Stimulated activated naive B cell treated with anti-CD40 and anti-IgM and Interleukin-4, amounts not matched to agents 10 μg/mL and 1 μg/mL and 100 μg/mL, for 72 hours (primary cell): Measurements from ENCODE around the gene PTCRA.
"Not testable (repeated sequence)": the region's sequence is repeated elsewhere in the genome, so short reads cannot be mapped to it uniquely, and the experiment has no call there.

ENCODE experiments used
- ATAC-seq, 2 donors: fragments of 150-1000 bp; cut with Tn5 transposase; replicated peaks; 2 replicates each; pipeline ENCODE4 v1.10.0; 2021; ENCODE audit warnings: moderate library complexity in 1 of 2
- DNase-seq: peaks from one replicate; pipeline ENCODE4 v3.0.0; 2021
- H3K27ac Mint-ChIP-seq: one replicate; pipeline ENCODE4 v1.8.0; 2022; ENCODE audit warnings: mild to moderate bottlenecking, mixed read lengths
- H3K27me3 Mint-ChIP-seq, 2 donors: one replicate each; pipeline ENCODE4 v1.8.0; 2022; ENCODE audit warnings: mixed read lengths in 2 of 2
- H3K36me3 Mint-ChIP-seq, 2 donors: one replicate each; pipeline ENCODE4 v1.8.0; 2022; ENCODE audit warnings: mixed read lengths in 2 of 2, mild to moderate bottlenecking in 1 of 2
- H3K4me1 Mint-ChIP-seq, 2 donors: one replicate each; pipeline ENCODE4 v1.8.0; 2022; ENCODE audit warnings: mixed read lengths in 2 of 2, mild to moderate bottlenecking in 1 of 2
- H3K4me3 Mint-ChIP-seq, 2 donors: one replicate each; pipeline ENCODE4 v1.8.0; 2022; ENCODE audit warnings: mild to moderate bottlenecking in 2 of 2, mixed read lengths in 2 of 2, moderate library complexity in 1 of 2
- H3K9me3 Mint-ChIP-seq, 2 donors: one replicate each; pipeline ENCODE4 v1.8.0; 2022; ENCODE audit warnings: mixed read lengths in 2 of 2, mild to moderate bottlenecking in 1 of 2

The PTCRA gene

DNA sequence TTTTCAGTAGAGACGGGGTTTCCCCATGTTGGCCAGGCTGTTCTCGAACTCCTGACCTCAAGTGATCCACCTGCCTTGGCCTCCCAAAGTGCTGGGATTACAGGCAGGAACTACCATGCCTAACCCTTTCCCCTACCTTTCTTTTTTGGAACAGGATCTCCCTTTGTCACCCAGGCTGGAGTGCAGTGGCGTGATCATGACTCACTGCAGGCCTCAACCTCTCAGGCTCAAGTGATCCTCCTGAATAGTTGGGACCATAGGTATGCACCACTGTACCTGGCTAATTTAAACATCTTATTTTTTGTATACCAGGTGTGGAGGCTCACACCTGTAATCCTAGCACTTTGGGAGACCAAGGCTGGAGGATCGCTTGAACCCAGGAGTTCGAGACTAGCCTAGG is 25.5 kb downstream of the PTCRA start:
- H3K27ac Mint-ChIP-seq: peak overlapping the region; percentile 79
- peaks cover 32 to 61% of the 10 kb centered on the region in 2 donors for H3K36me3 Mint-ChIP-seq
- H3K27me3 Mint-ChIP-seq, H3K4me3 Mint-ChIP-seq, H3K9me3 Mint-ChIP-seq, DNase-seq, ATAC-seq: not testable (repeated sequence)
- peaks cover 11 to 23% of the 10 kb centered on the region in 2 donors for H3K4me1 Mint-ChIP-seq

DNA sequence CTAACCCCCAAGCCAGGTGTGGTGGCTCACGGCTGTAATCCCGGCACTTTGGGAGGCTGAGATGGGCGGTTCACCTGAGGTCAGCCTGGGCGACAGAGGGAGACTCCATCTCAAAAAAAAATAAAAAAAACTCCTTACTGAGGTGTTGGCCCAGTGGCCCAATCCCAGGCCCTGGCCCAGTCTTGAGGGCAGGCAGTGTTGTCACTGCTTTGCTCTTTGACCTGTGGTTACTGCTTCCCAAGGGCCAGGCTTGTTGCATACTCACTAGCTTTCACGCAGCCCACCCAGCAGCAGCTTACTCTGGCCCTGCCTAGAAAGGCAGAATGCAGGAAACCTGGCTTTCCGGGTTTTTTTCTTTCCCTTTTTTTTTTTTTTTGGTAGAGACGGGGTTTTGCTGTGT is 26.6 kb downstream of the PTCRA start:
- DNase-seq (no peak), ATAC-seq (no peak)
- Mint-ChIP-seq H3K36me3 (peaks cover 29 to 53% of the 10 kb centered on the region in 2 donors), H3K27me3 (no peaks in the 10 kb centered on the region), H3K27ac (no peak overlapping the region), H3K9me3 (no peaks in the 10 kb centered on the region), H3K4me1 (peaks cover 5 to 14% of the 10 kb centered on the region in 2 donors), H3K4me3 (no peak overlapping the region)

DNA sequence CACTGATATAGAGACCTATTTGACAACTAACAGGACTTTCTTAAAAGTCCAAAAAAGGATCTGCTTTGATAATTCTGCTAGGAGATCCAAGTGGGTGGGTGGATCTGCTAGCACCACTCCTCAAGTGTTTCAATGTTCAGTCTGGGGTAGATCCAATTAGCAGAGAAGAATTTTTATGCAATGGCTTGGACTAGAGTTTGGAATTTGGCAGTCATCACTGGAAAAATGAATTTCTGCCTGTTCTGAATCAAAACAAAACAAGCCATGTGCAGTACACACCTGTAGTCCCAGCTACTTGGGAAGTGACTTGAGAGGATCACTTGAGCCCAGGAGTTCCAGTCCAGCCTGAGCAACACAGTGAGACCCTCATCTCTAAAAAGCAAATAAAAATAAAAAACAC is 32.1 kb downstream of the PTCRA start:
- ATAC-seq: no peak
- no peaks in the 10 kb centered on the region for H3K4me1 Mint-ChIP-seq
- no peaks in the 10 kb centered on the region for H3K27me3 Mint-ChIP-seq
- no peaks in the 10 kb centered on the region for H3K9me3 Mint-ChIP-seq
- H3K4me3 Mint-ChIP-seq: no peak overlapping the region
- no peak overlapping the region for H3K27ac Mint-ChIP-seq
- peaks cover 12 to 23% of the 10 kb centered on the region in 2 donors for H3K36me3 Mint-ChIP-seq
- no peak for DNase-seq

DNA sequence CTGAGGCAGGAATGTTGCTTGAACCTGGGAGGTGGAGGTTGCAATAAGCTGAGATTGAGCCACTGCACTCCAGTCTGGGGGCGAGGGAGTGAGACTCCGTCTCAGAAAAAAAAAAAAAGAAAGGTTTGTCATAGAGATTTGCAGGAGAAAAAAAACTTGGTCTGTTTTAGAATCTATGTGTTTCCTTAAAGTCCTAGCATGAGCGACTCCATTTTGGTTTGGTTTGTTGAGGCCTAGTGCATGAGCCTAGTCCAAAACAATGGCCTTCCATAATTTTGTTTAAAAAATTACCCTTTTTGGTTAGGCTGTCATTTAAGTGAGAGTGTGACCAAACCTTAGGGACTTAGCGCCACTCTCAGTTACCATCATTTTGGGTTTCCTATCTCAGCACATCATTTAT is 36.5 kb downstream of the PTCRA start:
- DNase-seq (no peak), ATAC-seq (no peak)
- Mint-ChIP-seq H3K27me3 (no peaks in the 10 kb centered on the region), H3K9me3 (no peaks in the 10 kb centered on the region), H3K36me3 (peaks cover 11 to 15% of the 10 kb centered on the region in 2 donors), H3K4me3 (no peak overlapping the region), H3K4me1 (no peaks in the 10 kb centered on the region), H3K27ac (no peak overlapping the region)

DNA sequence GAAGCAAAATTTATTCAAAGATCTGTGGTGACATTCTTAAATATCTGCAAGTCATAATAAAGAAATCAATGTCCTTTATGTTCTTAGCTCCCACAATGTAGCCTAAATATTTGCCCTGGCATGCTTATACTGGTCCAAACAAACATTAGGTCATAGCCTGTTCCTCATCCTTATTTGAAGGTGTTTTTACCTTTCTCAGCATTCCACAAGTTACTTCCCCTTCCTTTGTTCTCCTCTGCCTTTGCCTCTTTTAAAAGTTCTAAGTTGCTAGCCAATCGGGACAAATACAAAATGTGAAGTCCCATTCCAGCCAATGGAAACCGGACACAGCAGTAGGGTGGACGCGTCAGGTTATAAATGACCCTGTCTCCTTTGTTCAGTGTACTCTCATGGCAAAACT is 38.6 kb downstream of the PTCRA start:
- ATAC-seq, H3K4me3 Mint-ChIP-seq, H3K27ac Mint-ChIP-seq, H3K4me1 Mint-ChIP-seq, DNase-seq, H3K36me3 Mint-ChIP-seq, H3K27me3 Mint-ChIP-seq, H3K9me3 Mint-ChIP-seq: not testable (repeated sequence)

DNA sequence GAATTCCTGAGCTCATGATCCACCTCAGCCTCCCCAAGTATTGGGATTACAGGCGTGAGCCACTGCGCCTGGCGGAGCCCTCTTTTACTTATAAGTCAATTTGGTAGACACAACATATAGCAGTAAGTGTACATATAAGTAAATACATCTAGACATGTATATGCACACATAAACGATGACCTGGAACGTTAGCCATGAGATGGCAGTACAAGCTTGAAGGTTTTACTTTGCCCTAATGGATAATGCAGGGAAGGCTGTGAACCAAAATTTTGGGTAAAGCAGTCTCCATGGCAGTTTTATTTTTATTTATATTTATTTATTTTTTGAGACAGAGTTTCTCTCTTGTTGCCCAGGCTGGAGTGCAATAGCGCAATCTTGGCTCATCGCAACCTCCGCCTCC is 42.3 kb downstream of the PTCRA start:
- ATAC-seq: no peak
- Mint-ChIP-seq H3K27me3 (peaks cover 5 to 20% of the 10 kb centered on the region in 2 donors), H3K4me1 (peaks cover 13 to 20% of the 10 kb centered on the region in 2 donors), H3K27ac (no peak overlapping the region), H3K4me3 (no peak overlapping the region), H3K9me3 (no peaks in the 10 kb centered on the region), H3K36me3 (peaks cover 15 to 18% of the 10 kb centered on the region in 2 donors)
- no peak for DNase-seq

DNA sequence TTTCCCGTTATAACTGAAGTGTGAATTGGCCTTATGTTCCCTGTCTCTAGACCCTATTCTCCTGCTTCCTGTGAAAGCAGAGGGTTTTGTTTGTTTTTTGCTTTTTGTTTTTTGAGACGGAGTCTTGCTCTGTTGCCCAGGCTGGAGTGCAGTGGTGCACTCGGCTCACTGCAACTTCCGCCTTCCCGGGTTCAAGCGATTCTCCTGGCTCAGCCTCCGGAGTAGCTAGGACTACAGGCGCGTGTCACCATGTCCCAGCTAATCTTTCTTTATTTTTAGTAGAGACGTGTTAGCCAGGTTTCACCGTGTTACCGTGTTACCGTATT is 44.0 kb downstream of the PTCRA start:
- DNase-seq: no peak
- H3K4me1 Mint-ChIP-seq: peaks cover 17 to 20% of the 10 kb centered on the region in 2 donors
- H3K9me3 Mint-ChIP-seq: no peaks in the 10 kb centered on the region
- peak overlapping the region; percentile 82 to 89 for H3K4me3 Mint-ChIP-seq
- H3K27ac Mint-ChIP-seq: no peak overlapping the region
- peaks cover 23 to 30% of the 10 kb centered on the region in 2 donors for H3K36me3 Mint-ChIP-seq
- peaks cover 5 to 20% of the 10 kb centered on the region in 2 donors for H3K27me3 Mint-ChIP-seq
- no peak for ATAC-seq

DNA sequence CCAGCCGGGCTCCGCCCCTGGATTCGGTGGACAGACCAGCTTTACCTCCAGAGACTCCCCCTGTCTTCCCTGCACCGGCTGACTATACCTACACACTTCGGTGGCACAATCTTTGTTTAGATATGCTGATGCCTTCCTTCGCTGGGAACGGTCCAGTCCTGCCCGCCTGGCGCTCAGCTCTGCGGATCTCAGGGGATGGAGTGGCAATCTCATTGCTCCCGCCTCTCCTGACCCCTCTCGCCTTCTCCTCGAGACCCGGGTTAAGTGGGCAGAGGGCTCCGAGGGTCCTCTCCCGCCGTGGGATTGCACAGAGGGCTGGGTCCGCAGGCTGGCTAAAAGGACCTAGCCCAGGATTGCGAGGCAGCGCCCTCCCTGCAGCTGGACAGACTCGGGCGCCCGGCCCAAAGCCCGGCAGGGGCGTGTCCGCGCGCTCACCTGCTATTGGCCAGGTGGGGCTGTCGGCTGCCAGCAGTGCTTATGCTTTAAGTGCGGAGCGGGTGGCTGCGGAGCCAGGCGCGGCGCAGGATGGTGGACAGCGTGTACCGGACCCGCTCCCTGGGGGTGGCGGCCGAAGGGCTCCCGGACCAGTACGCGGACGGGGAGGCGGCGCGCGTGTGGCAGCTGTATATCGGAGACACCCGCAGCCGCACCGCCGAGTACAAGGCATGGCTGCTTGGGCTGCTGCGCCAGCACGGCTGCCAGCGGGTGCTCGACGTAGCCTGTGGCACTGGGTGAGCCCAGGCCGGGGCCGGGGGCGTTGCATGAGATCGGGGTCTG is 44.6 kb downstream of the PTCRA start, which contains the start of gene GNMT:
GNMT (plus strand) TSS at position 512 of the 777 bp plus-strand sequence; CDS start at position 526, 14 bp downstream.
- Mint-ChIP-seq H3K27ac (peak within 1 kb of the TSS; percentile 65), H3K27me3 (peaks cover 5 to 20% of the 10 kb centered on the region in 2 donors), H3K36me3 (peaks cover 24 to 35% of the 10 kb centered on the region in 2 donors), H3K4me1 (peaks cover 17 to 20% of the 10 kb centered on the region in 2 donors), H3K9me3 (no peaks in the 10 kb centered on the region), H3K4me3 (peak within 1 kb of the TSS; percentile 82 to 89)
- DNase-seq (peak; percentile 12), ATAC-seq (peak; percentile 76 to 79)

DNA sequence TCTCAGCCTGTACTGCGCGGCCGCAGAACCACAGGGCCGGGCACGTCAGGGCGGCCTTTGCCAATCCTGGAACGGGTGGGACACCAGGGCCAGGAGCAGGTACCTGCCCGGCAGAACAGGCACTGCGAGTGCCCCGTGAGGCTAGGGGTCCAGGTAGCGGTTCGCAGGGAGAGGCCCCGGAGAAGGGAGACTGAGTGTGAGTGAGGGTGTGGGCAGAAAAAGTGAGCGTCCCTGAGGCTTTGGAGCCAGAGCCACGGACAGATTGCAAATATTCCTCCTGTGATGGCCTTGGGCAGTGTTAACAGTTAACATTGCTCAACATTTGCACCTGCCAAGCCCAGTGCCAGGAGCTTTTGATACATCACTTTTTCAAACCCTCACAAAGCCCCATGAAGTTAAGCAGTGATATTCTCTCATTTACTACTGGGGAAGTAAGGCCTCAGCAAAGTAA is 45.2 kb downstream of the PTCRA start:
- no peak for DNase-seq
- Mint-ChIP-seq H3K27me3 (peaks cover 5 to 20% of the 10 kb centered on the region in 2 donors), H3K27ac (no peak overlapping the region), H3K4me3 (peak overlapping the region; percentile 82 to 89), H3K36me3 (peaks cover 30 to 40% of the 10 kb centered on the region in 2 donors), H3K9me3 (no peaks in the 10 kb centered on the region), H3K4me1 (peaks cover 17 to 20% of the 10 kb centered on the region in 2 donors)
- no peak for ATAC-seq

DNA sequence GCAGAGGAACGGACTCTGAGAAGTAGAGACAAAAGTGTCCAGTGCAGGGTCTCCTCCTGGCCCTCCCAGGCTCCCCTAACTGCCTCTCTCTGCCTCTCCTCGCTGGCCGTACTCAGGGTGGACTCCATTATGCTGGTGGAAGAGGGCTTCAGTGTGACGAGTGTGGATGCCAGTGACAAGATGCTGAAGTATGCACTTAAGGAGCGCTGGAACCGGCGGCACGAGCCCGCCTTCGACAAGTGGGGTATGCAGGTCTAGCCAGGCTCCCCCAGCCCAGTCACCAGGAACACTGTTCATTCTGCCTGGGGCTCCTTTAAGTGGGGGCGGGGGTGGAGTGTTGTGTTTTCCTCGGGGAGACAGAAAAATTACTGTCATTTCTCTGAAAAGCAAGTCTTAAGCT is 46.2 kb downstream of the PTCRA start:
- Mint-ChIP-seq H3K4me3 (no peak overlapping the region), H3K27ac (no peak overlapping the region), H3K4me1 (peaks cover 19 to 20% of the 10 kb centered on the region in 2 donors), H3K9me3 (no peaks in the 10 kb centered on the region), H3K36me3 (peaks cover 32 to 43% of the 10 kb centered on the region in 2 donors), H3K27me3 (peaks cover 5 to 20% of the 10 kb centered on the region in 2 donors)
- ATAC-seq (no peak), DNase-seq (no peak)

DNA sequence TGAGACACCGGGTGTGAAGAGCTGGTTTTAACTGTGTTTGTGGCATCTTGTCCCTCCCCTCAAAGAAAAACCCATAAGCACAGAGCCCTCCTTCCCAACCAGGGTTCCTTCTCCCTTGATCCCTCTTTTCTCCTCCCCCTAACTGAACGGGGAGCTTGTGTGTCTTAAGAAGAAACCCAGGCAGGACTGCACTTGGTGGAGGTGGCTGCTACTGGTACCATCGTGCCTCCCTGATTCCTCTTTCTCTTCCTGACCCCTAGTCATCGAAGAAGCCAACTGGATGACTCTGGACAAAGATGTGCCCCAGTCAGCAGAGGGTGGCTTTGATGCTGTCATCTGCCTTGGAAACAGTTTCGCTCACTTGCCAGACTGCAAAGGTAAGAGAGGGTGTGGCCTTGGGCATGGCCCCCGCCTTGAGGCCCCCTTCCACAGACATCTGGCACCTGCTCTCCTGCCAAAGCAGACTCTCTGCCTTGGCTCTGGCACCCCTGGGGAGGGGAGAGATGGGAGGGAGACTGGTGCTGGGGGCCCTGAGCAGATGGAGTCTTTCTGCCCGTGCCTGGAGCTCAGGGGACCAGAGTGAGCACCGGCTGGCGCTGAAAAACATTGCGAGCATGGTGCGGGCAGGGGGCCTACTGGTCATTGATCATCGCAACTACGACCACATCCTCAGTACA is 46.8 kb downstream of the PTCRA start:
- DNase-seq (no peak), ATAC-seq (no peak)
- H3K4me3 Mint-ChIP-seq: no peak overlapping the region
- H3K9me3 Mint-ChIP-seq: no peaks in the 10 kb centered on the region
- peaks cover 37 to 47% of the 10 kb centered on the region in 2 donors for H3K36me3 Mint-ChIP-seq
- peaks cover 5 to 20% of the 10 kb centered on the region in 2 donors for H3K27me3 Mint-ChIP-seq
- H3K27ac Mint-ChIP-seq: peak overlapping the region; percentile 47
- peaks cover 19 to 20% of the 10 kb centered on the region in 2 donors for H3K4me1 Mint-ChIP-seq

DNA sequence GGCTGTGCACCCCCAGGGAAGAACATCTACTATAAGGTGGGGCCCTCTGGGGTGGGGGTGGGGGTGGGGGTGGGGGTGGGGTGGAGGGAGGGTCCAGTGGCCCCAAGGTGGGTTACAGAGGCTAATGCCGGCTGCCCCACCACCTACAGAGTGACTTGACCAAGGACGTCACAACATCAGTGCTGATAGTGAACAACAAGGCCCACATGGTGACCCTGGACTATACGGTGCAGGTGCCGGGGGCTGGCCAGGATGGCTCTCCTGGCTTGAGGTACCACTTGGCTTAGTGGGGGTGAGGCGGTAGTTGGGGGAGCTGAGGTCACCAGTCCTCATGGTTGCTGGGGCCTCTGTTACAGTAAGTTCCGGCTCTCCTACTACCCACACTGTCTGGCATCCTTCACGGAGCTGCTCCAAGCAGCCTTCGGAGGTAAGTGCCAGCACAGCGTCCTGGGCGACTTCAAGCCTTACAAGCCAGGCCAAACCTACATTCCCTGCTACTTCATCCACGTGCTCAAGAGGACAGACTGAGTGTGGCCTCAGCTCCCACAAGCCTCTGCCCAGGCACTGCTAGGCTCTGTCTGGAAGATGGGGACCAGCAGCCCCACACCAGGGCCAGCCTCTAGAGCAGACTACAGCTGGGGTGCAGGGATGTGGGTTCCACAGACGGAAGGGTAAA is 47.5 kb downstream of the PTCRA start:
- Mint-ChIP-seq H3K9me3 (no peaks in the 10 kb centered on the region), H3K27me3 (peaks cover 5 to 20% of the 10 kb centered on the region in 2 donors), H3K4me3 (no peak overlapping the region), H3K4me1 (peaks cover 19 to 20% of the 10 kb centered on the region in 2 donors), H3K27ac (no peak overlapping the region), H3K36me3 (peaks cover 41 to 54% of the 10 kb centered on the region in 2 donors)
- no peak for DNase-seq
- ATAC-seq: no peak

DNA sequence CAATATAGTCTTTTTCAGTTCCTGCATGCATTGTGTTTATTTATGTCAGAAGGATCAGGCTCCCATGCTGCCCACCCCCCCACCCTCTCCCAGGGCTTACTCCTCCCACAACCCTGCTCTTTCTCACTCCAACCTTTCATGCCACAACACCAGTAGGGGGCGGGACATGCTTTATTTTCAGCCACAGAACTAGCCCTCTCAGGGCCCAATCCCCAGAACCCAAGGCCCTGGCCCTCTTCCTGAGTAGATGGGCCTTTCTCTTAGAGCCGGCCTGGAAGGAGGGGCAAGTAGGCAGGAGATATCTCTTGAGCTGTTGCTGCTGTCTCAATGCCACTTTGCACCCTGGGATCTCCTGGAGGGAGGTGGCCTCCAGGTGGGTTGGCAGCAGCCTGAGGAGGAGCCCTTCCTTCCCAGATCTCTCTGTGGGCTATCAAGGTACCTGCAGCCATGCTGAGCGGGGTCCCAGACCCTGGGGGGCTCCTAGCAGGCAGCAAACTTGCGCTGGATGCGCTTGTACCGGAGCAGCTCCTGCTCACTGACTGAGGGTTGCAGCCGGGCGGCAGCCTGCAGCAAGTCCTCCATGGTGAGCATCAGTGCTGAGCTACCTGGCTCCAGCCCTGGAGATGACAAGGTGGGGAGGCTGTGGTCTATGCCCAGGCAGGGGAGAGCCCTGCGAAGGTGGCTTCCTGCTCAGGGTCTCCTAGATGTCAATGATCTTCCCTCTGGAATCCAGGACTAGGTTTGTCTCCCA is 48.2 kb downstream of the PTCRA start:
- Mint-ChIP-seq H3K4me3 (no peak overlapping the region), H3K36me3 (peaks cover 46 to 61% of the 10 kb centered on the region in 2 donors), H3K4me1 (peaks cover 20 to 21% of the 10 kb centered on the region in 2 donors), H3K27ac (no peak overlapping the region), H3K9me3 (no peaks in the 10 kb centered on the region), H3K27me3 (peaks cover 5 to 20% of the 10 kb centered on the region in 2 donors)
- no peak for DNase-seq
- peak; percentile 46 to 48 for ATAC-seq

DNA sequence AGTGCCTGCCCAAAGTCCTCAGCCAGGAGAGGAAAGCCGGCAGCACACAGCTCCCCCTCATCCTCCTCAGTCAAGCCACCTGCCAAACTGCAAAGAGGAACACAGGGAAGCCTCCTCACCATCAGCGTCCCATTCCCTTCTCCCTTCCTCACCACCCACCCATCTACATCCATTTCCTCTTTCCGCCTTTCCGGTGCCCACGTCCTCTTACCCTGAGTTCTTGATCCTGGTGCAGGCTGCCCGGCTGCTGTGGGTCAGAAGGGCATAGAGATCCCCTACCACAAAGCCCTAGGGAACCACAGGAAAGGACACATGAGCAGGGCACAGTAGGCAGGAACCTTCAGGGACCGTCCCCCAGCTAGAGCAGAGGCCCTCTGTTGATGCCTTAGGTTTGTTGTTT is 50.7 kb downstream of the PTCRA start:
- ATAC-seq: no peak
- H3K4me1 Mint-ChIP-seq: peaks cover 16% of the 10 kb centered on the region in 2 donors

More for the DNA sequence above, 50.7 kb downstream of the PTCRA start:
- peak overlapping the region; percentile 59 for H3K27ac Mint-ChIP-seq
- H3K4me3 Mint-ChIP-seq: no peak overlapping the region
- peaks cover 50 to 75% of the 10 kb centered on the region in 2 donors for H3K36me3 Mint-ChIP-seq
- DNase-seq: no peak
- peaks cover 0 to 3% of the 10 kb centered on the region in 2 donors for H3K27me3 Mint-ChIP-seq
- H3K9me3 Mint-ChIP-seq: no peaks in the 10 kb centered on the region
